GM21786 (cell line): ENCODE data around the gene STOML2.

Experiments
- ATAC-seq: cut with Tn5 transposase; IDR thresholded peaks from one replicate; pipeline ENCODE4 v1.9.1; 2021; ENCODE audit not compliant: unreplicated experiment

The STOML2 gene

DNA sequence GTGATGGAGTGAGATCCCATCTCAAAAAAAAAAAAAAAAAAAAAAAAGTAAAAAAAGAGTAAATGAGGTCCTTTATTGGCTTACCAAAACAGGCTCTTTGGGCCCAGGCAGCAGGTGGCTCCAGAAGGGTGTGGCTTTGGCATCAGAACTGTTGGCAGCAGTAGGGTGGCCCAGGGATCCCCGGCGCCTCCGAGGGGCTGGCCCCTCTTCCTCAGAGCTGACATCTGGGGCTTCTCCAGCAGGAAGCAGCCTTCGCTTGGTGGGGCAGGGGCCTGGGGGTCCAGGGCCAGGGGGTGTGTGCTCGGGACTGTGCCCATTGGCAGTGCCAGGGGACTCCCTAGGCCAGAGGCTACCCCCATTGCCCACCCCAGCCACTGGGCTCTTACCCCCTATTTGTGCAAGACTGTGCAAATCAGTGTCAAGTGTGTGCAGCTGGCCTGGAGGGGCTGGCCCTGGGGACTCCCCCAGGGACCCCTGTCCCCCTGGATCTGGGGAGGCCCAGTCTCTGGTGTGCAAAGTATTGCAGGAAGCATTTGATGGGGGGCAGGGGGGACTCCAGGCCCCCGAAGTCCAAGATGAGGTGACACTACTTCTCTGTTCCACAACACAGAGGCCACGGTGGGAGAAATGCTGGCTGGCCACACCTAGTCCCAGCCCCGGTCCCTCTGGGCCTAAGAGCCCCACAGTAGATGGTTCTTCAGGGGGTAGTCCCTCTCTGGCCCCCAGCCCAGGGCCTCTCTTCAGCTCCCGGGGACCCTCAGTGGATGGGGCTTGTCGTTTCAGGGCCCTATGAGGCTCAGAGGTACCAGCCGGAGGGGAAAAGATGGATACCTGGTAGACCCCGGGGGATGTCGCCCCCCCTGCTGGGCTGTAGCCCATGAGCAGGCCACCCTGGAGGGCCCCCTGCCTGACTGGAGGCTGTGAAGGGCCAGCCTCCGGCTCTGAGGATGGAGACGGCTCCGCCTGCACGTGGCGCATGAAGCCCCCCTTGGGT, 4.7 kb upstream of the STOML2 start:
- ATAC-seq = no peak

DNA sequence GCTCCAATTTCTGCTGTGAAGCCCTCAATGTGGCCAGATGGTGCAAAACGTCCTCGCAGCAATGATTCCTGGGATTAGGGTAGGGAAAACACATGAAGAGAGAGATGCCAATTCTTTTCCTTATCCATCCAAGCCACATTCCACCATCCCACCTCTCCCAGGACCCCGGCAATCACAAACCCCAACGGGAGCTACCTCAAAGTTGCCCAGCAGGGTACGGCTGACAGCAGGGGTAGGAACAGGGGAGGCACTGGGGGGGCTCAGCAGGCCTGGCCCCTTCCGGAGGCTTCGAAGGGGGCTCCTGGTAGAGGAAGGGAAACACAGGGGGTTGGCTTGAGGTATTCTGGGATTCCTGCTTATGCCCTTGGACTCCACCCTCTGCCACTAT, 3.4 kb upstream of the STOML2 start:
- no peak for ATAC-seq

DNA sequence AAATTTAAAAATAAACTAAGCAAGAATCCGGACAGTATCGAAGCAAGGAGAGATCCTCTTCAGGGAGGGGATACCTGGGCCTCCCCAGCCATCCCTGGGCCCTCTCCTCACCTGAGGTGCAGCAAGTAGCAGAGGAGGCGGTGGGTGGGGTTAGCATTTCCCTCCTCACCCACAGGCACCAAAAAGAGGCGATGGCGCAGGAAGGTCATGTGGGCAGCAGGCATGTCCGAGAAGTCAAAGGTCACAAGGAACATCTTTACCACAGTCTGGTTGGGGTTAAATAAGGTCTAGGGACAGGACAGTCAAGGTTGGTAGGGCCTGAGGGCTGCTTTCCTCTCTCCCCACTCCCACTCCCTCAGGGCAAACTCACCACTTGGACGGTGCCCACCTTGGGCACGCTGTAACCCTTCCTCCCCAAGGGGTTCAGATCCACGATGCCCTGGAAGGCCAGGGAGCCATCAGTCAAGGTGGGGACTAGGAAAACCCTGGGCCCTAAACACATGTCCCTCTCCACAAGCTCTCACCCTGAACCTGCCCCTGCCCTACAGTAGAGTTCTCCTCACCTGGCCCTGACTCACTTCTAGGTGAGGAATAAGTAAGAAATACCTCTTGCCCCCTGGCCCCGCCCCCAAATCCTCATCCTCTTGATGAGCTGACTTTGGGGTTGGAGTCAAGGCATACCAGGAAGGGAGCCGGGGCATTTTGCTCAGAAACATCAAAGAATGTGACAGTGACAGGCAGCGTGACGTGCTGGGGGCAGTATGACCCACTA, 2.8 kb upstream of the STOML2 start:
- no peak for ATAC-seq

DNA sequence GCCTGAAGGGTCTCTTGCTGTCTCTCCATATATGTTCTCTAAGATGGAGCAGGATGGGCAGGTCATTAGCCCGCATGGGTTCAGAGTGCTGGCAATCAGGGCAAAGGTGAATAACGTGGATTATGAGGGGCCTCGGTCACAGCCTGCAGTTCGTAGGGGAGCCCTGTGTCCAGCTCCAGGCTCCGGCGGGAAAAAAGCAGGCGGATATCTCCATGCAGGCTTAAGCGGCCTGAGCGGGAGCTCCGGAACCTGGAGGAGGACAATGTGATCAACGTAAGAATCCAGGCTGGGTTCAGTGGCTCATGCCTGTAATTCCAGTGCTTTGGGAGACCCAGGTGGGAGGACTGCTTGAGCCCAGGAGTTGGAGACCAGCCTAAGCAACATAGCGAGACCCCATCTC, 2.2 kb upstream of the STOML2 start:
- no peak for ATAC-seq

DNA sequence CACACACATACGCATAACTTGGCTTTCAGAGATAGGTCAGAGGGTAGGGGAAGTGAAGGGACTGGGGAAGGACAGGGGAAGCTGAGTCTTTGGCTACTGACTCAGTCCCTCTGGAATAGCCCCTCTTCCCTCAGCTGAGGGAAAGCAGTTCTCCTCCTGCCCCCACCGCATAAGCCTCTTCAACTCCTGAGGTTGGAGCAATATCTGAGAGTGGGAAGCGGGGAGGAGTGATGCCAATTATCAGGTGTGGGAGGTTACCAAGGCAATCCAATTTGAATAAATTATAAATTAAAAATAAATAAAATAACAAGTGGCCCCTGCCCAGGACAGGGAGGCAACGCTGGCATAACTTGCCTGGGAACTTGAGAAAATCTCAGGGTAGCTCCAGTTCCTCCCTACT, 1.7 kb upstream of the STOML2 start:
- no peak for ATAC-seq

DNA sequence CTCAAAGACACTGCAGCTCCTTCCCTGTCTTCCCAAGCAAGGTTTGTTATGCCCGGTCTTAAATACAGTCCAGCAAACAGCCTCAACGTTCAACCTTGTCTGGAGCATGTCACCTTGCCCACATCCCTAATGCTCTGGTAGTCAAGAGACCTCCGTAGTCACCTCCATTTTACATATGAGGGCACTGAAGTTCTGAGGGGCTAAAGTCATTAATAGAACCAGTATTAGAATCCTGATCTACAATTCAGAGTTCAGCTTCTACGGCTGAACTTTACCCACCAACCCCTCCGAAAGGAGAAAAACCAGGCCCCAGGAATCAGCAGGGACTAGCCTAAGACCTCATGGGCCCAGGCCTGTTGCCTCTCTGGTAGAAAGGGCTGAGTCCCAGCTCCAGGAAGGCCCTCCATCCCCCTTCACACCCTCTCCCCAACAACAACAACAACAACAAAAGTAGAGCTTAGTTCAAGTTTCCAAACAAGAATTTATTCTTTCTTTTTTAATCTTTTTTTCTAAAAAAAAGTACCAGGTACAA, 795 bp upstream of the STOML2 start:
- ATAC-seq = no peak

DNA sequence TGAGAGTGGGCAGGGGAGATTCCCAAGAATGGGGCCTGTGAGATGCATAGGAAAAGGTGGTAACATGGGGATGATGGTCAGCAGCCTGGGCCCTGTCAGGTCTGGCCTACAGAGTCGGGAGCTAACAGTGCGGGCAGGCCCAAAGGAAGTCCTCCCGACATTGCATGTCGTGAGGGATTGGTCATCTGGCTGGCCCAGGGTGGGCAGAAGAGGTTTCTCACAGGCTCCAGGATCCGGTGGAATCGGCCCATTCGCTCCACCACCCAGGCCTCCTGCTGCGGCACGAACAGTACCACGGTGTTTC, 514 bp downstream of the STOML2 start:
- ATAC-seq = peak; percentile 7

DNA sequence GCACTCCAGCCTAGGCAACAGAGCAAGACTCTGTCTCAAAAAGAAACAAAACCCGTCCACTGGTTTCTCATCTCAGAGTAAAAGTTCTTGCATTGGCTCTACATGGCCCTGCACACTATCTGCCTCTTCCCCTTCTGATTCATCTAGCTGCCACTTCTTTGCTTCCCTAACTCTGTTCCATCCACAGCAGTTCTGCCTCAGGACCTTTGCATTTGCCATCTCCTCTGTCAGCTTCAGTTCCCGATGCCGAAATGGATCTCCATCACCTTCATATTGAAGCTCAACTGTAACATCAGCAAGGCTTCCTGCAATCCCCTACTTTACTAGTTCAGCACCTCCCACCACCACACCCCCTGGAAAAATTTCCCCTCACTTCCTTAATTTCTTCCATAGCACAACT, 5.4 kb downstream of the STOML2 start:
- no peak for ATAC-seq

DNA sequence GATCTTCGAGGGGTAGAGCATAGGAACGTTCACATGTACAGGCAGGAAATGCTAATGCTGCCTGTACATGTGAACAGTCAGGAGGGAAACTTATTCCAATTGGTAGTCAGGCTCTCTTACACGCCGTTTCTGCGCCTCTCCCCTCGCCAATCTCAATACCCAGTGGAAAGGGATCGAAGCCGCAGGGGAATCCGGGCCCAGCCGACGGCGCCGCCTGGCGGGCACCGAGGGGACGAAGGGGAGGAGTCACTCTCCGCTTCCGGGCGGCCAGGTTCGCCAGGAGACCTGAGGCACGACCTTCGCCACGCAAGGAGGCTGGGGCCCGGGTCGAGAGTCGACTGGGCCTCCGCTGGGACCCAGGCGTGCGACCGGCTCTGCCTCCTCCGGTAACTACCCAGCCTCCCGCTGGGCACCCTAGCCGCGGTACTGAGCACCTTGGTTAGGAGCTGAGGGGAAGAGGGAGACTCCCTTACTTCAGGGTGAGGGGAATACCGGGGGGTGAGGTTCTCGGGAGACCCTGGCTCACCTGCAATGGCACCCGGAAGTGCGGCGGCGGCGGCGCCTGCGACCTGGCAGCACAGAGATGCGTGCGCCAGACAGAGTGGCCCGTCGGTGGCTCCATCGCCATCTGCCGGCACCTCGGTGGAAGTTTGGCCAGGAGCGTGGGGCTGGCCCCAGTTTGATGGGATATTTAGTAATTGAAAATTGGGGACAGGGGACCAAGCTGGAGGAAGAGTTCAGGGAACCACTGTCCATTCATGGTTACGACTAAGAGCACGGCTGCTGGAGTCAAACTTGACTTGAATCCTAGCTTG, 6.7 kb downstream of the STOML2 start, which contains the start of gene PIGO:
PIGO (minus strand) TSS at position 557 of the 815 bp plus-strand sequence. CDS start 1,026 bp downstream, outside the sequence.
- ATAC-seq = peak; percentile 90

DNA sequence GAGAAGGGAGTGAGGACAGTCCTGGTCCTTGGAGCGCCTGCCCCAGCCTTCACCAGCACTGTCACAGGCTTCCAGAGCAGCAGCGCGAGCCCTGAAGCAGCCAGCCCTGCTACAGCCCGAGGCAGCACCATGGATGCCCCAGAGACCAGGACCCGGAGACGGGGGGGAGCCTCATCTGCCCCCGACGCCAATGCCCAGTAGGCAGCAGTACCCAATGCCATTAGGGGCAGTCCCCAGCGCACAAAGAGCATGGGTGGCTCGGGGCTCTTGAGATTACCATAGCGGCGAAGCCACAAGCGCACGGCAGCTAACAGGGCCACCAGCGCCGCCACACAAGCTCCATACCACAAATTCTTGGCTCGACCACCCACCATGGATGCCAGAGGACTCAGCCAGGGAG, 11.4 kb downstream of the STOML2 start:
- no peak for ATAC-seq

DNA sequence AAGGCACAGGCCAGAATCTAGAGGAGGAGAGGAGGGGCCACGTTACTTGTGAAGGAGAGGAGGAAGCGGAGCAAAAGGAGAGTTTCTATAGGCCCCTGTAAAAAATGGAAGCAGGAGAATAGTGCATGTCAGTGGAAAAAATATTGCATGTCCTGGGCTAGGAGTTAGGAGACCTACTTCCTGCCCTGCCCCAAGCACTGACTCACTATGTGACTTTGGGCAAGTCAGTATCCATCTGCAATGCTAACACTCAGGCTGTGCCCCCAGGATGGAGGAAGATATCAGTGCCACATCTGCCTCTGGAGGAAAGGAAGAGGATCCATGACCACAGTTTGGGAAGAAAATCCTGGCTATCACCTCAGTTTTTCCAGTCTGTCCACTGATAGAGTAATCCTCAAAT, 13.5 kb downstream of the STOML2 start:
- no peak for ATAC-seq

DNA sequence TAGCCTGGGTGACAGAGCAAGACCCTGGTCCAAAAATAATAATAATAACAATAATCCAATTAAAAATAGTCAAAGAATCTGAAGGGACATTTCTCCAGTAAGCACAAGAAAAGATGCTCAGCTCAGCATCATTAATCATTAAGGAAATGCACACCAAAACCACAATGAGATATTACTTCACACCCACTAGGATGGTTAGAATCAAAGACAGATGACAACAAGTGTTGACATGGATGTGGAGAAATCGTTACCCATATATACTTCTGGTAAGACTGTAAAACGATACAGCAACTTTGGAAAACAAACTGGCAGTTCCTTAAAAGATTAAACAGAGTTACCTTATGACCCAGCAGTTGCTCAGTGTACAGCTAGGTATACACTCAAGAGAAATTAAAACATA, 17.9 kb downstream of the STOML2 start:
- ATAC-seq = no peak

DNA sequence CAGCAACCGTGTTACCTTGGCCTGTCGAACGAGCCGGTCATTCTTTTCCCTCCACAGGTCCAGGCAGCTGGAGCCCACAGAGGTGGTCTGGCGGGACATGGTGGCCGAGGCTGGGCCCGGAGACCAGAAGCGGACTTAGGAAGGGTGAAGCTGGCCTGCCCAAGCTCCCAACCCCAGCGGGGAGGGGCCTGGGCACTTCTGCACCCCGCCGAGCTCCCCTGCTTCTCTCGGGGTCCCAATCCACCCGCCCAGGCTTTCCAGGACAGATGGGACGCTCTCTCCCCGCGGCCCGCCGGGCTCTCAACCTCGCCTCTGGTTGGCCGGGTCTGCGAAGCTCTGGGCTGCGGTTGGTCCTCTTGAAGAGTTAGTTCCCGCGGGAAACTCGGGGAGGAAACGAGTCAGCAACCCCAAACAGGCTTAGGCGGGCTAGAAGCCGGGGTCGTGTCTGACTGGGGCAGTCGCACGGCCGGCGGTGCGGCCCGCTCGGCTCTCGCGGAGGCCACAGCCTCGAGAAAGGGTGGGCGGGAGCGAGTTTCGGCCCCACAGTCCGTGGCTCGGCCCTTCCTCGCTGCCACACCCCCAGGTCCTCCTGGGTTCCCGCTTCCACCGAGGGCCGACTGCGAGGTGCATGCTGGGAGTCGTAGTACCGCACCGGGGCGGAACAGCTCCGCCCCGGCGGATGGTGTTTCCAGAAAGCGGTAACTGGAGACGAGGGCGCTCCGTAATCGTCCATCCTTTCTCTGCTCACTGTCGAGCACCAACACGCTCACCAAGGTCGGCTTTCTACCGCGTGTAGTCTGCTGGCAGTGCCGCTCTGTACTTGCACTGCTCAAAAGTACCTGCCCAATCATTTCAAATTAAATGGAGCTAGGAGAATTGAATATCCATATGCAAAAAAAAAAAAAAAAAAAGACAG, 23.2 kb downstream of the STOML2 start, which contains the start of gene FANCG:
FANCG (minus strand) TSS at position 517 of the 916 bp plus-strand sequence; CDS start at position 99, 418 bp downstream.
- peak; percentile 90 for ATAC-seq

DNA sequence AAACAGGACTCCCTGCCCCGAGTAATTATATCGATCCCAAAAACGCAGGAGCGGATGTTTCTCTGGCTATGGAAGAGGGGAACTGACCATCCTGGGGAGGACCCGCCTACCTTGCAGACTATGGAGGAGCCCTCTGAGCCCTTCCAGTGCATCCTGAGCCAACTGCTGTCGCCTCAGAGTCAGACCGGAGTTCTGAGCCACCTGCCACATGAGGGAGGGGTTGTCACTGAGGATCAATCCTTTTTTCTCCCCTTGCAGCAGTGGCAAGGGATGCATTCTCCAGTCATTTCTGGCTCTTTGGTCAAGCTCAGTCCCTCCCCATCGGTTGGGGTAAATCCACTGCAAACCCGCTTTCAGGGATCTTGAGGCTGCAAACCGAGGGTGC, 23.9 kb downstream of the STOML2 start:
- ATAC-seq = no peak

DNA sequence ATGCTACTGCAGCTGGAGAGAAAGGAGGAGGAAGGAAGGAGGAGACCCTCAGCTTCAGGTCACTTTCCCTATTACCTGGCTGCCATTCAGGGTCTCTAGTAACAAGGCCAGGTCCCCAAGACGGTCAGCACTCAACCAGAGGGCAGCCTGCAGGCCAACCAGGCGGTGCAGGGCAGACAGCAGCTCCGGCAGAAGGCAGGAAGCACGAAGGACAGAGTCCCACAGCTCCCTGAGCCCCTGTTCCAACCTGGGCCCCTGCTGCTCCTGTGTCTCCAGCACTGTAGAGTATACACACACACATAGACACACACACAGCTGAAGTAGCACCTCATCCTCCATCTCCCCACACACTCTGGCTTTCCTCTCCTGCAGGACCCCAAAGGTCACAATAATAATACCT, 24.9 kb downstream of the STOML2 start:
- ATAC-seq = no peak

DNA sequence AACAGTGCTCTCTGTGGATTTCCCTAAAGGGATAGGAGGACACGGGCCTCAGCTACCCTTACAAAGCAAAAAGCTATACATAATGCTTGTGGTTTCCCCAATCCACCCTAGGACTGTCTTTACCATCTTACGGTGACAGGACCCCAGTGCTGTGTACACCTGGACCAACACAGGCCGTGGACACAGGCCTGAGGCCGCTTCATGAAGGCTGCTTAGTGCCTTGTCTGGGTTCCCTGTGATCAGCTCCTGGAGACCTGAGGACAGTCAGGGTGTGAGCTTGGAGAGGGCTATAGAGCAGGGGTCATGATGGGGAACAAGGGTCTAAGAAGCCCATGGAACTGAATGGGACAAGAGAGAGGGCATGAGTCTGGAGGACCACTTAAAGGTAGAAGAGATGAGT, 26.1 kb downstream of the STOML2 start:
- ATAC-seq = no peak

DNA sequence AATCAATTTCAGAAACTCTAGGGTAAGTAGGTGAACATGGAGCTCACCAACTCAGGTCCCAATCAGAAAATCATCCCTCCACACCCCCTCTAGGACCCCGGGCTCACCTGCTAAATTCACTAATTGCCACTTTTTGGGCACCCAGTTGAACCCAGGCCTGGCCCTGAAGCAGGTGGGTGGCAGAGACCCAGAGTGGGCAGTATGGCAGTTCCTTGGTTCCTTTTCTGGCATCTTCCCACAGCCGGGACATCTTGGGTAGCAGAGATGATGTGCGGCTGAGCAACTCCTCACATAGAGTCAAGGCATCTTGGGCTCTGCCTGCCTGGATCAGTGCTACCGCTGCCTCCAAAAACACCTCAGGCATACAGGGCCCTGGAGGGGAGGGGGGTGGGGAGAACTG, 27.6 kb downstream of the STOML2 start:
- ATAC-seq = no peak

DNA sequence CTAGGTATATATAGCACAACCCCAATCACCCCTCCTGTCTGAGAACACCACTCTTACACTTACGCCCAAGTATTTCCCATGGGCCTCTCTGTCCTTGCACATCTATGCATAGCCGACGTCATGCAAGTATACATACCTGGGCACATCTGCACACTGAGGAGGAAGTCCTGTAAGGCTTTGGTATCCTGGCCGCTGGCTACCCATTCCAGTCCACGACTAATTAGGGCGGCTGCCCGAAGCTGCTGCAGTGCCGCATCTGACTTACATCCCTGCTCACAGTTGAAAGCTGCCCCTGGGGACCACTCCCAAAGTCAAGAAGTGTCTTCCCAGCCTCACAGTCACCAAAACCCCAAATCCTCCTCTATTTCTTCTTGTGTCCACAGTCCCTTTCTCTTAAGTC, 28.1 kb downstream of the STOML2 start:
- no peak for ATAC-seq

DNA sequence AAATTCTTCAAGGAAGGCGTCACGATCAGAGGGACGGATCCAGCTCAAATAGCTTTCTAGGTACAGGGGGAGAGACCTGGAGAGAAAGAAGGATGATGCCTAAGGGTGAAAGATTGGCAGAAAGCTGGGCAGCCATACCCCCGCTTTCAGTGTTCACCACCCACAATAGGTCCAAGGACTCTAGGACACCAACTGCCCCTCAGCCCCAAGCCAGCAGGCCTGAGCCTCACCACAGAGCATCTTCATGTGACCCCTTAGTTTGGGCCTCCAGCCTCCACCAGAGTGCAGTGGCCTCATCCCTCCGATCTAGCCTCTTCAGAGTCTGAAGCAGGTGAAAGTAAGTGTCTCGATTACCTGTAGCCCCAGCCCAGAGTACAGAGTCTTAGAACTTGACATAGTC, 28.8 kb downstream of the STOML2 start:
- no peak for ATAC-seq

DNA sequence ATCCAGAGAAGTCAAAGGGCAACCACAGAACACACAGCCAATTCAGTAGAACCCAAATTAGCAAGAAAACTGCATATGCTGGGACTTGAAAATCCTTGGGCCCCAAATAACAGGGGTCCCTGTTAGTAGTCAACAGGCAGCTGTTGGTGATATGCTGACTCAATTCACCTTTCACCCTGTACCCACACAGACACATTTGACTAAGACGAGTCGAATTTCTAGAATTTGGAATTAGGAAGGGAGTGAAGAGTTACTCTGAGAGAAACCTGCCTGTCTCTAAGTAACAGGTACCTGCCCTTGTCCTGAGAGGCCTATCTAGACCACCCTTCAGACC, 29.7 kb downstream of the STOML2 start:
- no peak for ATAC-seq
